ENCODE data around the gene ESYT3.
"Not testable (repeated sequence)": the region's sequence is repeated elsewhere in the genome, so short reads cannot be mapped to it uniquely, and the experiment has no call there.

The ESYT3 gene

GRCh38 chr3:138442433-138442832 is 8.0 kb downstream of the ESYT3 start:
- peak; percentile 78 for DNase-seq (ENCODE audit: low read depth, low spot score)

DNA sequence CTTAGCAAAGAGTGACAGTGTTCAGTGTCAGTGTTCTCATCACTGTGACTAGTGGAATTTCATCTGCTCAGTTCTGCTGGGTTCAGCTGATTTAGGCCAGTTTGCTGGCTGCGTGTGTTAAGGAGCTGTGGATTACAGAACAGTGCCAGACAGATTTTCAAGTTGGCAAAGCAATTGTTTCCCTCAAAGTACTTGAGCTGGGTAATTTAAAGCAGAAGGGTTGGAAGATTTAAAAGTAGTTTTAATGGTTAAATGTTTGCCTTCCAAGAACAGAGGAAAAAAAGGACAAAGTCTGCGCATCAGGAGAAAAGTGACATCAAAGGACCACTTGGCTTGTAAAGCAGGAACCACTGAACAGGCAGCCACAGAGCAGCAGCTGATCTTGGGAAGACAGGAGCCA is 8.7 kb downstream of the ESYT3 start:
- peak; percentile 20 for DNase-seq (ENCODE audit: low read depth, low spot score)

GRCh38 chr3:138443521-138444503 is 9.4 kb downstream of the ESYT3 start:
- DNase-seq (ENCODE audit: low read depth, low spot score), result no peak

DNA sequence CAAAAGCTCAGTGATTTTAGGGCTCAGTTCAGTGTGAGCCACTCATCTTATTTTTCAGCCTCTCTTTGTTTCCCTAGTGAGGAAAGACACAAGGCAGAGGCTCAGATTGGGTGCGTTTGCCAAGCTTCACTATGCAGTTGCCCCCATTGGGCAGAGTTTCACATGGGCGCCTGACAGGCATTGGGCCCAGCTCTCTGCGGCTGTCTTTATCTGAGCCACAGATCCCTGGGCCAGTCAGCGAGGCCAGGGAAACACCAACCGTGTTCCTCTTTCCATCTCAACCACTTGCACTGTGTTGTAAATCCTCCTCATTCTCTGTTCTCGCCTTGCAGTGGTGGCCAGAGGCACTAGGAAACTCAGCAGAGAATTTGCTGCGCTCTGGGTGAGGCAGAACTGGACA is 10.8 kb downstream of the ESYT3 start:
- DNase-seq (ENCODE audit: low read depth, low spot score), result no peak

DNA sequence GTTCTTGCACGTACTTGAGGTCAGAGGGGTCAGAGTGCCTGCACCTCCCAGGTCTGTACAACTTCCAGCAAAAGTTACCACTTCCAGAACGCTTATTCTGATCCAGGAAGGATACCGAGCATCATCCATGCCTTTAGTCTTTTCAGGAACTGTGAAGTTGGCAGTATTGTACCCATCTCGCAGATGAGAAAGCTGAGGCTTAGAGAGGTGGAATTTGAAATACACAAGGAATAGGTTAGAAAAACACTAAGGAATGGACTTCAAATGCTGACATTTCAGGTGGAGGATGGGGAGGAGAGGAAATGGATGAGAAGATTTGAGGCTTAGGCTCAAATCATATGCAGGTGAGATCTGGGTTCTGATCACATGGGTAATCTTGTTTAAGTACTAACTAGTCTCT is 11.2 kb downstream of the ESYT3 start:
- no peak for DNase-seq (ENCODE audit: low read depth, low spot score)

- no peak for DNase-seq (ENCODE audit: low read depth, low spot score)
Observed at GRCh38 chr3:138448631-138449030, 14.2 kb downstream of the ESYT3 start.

GRCh38 chr3:138449490-138449889 is 15.1 kb downstream of the ESYT3 start:
- no peak for DNase-seq (ENCODE audit: low read depth, low spot score)

GRCh38 chr3:138450181-138450580 is 15.8 kb downstream of the ESYT3 start:
- DNase-seq (ENCODE audit: low read depth, low spot score), result no peak

- DNase-seq (ENCODE audit: low read depth, low spot score), result no peak
Observed at GRCh38 chr3:138450704-138451424, 16.4 kb downstream of the ESYT3 start.

DNA sequence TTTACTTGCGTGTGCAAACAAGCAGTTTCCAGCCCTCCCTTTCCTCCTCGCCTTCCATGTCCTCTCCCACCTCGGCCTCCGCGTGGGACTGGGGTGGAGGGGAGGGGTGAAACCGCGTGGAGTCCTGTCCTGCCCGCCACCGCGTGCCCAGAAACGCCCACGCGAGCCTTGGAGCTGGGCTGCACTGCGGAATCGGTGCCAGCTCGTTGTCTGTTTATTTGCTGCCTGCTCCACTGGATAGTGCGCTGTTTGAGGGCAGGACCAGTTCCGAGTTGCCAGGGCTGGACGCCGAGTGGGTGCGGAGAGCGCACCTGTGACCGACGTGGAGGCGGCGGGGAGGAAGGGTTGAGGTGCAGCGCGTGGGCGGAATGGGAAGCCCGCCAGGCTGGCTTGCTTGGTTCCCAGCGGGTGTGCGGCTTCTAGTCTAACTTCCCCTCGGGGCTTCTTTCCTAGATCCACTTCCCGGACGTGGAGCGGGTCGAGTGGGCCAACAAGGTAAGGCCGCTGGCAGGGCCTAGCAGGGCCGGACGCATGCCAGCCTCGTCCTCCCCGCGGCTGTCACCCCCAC is 17.3 kb downstream of the ESYT3 start:
- DNase-seq (ENCODE audit: low read depth, low spot score), result no peak

DNA sequence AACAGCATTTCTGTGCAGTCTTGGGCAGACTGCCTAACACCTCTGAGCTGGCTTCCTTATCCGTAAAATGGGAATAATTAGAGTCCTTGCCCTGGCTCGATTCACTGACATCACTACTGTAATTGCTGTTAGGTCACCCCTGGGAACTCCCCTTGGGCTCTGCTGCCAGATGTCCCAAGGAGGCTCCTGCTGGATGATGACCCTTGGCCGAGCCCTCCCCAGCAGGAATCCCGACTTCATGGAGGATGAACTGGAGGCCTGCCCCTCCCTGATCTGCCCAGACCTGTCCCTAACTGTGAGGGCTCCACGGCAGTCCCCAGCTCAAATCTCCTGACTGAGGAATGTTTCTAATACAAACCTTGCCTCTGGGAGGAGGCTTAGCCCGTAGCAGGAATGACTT is 18.0 kb downstream of the ESYT3 start:
- no peak for DNase-seq (ENCODE audit: low read depth, low spot score)

- DNase-seq (ENCODE audit: low read depth, low spot score), result not testable (repeated sequence)
Observed at GRCh38 chr3:138453940-138454339, 19.5 kb downstream of the ESYT3 start.

GRCh38 chr3:138455801-138456716 is 21.6 kb downstream of the ESYT3 start:
- peak; percentile 48 for DNase-seq (ENCODE audit: low read depth, low spot score)

- DNase-seq (ENCODE audit: low read depth, low spot score), result no peak
Observed at GRCh38 chr3:138456961-138457862, 22.8 kb downstream of the ESYT3 start.

DNA sequence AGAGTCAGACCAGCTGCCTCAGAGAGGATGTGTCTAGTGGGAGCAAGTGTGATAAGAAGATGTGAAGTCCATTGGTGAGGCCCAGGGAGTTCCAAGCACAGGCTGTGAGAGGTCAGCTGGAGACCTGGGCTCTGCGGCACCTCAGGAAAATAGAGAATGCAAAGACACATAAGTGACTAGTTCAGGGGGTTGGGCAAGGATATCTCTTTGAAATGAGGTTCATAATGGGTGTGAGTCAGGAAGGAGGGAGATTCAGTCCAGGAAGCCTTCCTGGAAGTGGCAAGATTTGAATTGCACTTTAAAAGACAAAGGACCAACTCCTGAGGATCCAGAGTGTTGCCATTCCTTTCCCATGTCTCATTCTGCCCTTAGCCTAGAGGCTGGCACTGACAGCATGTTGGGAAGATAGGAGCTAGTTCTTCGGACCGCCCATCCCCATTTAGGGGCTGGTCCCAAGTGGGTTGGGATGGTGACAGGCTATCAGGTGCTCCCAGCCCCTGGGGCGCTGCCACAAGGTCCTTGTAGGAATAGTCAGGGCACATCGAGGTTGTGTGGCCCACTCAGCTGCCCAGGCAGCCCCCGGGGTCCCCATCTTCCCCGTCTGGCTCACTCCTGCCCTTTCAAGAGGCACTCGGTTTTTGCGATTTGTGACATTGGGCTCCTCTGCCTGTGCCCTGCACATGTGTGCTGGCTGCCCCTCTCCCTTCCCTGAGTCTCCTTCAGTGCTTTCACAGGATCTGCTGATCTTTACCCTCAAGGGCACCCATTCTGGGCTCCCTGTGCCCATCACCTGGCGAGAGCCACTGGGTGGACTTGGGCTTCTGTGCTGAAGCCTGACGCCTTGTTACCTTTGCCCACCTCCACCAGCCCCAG is 23.7 kb downstream of the ESYT3 start:
- no peak for DNase-seq (ENCODE audit: low read depth, low spot score)

DNA sequence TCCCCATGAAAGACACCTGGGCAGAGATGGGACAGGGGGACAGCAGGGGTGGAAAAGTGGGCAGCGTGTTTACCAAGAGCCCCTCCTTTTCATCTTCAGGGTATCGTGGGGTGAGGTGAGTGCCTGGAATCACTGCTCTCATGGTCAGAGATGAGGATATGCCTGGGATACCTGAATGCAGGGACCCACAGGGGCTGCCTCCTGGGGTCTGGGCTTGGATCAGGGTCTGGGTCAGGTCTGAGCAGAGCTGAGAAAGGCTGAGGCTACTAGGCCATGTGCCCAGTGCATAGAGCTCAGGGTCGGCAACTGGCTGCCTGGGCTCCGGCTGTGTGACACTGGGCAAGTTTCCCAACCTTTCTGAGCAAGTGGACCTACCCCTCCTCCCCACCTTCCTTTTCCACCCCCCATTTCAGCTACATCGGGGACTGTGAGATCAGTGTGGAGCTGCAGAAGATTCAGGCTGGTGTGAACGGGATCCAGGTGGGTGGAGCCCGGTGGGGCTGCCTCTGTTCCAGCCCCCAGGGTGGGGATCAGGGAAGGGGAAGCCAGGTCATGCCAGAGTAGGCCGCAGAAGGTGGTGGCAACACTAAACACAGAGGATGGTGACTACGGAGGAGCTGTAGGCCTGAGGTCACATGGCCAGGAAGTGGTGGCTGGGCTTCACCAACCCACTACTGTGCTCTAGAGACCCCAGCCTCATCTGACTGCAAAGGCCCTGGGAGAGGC is 24.5 kb downstream of the ESYT3 start:
- DNase-seq (ENCODE audit: low read depth, low spot score), result no peak

GRCh38 chr3:138459619-138460535 is 25.5 kb downstream of the ESYT3 start:
- DNase-seq (ENCODE audit: low read depth, low spot score), result no peak

Data from astrocyte of the hippocampus (primary cell).